CD1c-positive myeloid dendritic cell (primary cell): ENCODE data around the gene WBP1L.

Experiments used
- DNase-seq: peaks from one replicate; pipeline ENCODE4 v3.0.0-alpha.2; 2016; ENCODE audit errors: extremely low spot score

The WBP1L gene

DNA sequence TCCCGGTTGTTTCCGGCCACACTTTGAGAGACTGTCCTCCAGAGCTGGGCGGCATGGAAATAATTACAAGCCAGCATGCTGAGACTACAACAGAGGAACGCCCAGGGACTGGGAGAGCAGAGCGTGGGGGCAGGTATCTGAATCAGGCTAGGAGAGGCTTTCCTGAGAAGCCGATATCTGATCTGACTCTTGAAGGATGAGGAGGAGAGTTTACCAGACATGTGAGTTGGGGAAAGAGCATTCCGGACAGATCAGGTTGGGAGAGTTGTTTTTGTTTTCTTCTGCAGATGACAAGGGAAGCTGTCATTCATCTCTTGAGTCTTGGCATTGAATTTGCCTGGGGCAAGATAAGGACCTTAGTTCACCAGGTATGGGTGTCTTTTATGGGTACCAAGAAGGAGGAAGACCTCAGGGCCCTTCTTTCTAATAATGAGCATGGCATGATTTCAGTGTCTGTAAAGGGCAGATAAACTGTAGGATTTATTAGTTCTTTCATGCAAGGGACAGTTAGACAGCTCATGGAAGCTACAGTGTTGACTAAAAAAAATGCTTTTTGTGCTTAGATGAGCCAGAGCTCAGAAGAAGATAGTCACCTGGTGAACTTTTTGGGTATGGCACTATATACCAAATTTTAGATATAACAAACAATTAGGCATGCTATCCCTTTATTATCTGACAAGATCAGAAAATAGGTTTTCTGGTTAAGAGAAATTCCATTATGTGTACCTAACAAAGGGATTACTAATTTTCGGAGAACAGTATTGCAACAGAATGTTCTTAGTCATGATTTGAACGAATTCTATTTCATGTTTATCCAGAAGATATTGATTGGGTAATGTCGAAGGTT, 36.2 kb downstream of the WBP1L start:
- no peak for DNase-seq

DNA sequence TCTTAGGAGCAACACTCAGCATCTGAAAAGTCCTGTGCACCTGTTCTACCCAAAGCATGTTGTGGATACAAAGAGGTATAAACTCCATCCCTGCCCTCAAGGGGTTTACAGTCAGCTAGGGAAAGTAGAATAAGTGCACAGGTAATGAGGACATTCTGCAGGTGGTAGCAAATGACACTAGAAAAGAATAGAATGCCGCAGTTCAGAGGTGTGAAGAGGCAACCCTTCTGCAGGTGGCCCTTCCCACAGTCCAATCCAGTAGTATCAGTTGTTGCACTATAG, 36.7 kb downstream of the WBP1L start:
- no peak for DNase-seq

DNA sequence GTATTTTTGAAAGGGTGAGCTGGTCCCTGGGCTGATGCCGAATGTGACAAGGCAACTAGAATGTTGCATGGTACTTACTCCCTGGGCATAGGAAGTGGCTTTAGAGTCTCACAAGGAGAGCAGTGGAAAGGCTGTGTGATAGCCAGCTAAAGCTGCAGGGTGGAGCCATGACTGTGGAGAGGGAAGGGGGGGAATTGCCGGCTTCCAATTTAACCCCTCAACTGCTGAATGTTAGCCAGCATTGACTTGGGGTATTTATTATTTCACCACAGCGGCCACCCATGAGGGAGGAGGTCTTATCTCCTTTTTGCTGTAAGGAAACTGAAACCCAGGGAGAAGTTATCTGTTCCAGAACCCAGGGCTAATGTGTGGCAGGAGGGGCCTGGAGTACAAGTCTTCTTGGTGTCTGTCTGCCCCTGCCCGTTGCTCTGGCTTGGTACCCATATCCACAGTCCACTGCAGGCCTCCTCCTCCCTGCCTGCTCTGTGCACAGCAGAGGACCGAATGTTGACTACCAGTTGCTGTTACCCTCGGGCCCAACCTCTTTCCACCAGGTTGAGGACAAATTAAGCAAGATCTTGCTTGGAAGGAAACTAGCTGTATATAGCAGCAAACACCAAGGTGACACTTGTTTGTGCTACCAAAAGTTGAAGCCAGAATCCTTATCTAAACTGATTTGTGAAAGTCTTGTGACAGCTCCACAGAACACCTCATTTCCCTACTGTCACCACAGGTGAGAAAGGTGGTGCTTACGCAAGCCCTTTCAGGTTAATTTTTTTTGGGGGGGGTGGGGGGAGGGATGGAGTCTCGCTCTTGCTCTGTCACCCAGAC, 37.6 kb downstream of the WBP1L start:
- no peak for DNase-seq

DNA sequence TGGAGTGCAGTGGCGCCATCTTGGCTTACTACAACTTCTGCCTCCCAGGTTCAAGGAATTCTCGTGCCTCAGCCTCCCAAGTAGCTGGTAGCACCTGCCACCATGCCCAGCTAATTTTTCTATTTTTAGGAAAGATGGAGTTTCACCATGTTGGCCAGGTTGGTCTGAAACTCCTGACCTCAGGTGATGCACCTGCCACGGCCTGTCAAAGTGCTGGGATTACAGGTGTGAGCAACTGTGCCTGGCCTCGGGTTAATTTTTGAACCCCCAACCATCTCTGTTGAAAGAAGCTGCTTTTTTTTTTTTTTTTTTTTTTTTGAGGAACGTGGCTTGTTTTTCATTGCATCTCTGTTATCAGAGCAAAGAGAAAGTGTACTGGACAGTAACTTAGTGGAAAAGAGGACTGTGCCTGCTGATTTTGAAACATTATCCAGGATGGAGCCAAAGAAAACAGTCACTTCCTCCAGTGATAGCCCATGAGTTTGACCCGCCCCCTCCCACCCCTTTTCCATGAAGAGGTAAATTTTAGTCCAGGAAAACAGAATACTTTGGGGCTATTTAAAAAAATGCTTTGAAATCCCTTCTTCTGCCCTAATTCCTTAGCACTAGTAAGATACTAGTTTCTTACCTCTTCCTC, 38.3 kb downstream of the WBP1L start:
- DNase-seq: no peak

DNA sequence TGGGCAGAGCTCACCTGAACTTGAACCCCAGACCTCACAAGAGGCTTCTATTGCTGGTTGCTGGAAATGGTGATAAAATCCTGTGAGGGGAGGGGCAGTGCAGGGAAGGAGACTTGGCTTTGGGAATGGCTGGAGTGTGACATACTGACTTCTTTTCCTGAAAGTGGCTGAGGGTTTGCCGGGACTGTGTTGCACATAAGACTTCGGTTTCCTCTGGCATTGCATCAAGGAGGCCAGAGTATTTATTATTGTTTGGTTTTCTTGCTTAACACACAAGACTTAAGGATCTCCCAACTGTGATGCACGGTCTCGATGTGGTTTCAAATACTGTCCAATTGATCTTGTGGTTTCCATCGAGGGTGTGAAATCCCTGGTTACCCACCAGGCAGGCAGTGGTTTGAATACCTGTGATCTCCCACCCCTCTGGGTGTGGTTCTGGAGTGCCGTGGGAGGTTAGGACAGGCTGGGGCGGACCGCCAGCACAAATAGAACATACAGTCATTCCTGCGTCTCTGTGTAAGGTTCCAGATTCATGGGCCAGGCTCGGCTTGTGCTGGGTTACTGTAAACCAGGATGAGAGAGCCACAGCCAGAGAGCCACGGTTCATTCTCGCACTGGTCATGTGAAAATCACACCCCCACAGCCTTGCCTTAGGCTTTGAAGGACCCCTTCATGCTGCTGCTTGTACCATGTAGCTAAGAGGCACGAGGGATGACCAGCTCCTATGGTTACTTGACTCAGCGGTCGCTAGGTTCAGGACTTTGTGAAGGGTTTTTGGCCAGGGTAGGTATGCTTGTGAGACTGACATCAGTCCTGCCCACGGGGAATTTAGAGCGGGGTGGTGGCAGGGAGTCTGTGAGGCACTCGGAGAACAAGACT, 39.2 kb downstream of the WBP1L start:
- DNase-seq: no peak

DNA sequence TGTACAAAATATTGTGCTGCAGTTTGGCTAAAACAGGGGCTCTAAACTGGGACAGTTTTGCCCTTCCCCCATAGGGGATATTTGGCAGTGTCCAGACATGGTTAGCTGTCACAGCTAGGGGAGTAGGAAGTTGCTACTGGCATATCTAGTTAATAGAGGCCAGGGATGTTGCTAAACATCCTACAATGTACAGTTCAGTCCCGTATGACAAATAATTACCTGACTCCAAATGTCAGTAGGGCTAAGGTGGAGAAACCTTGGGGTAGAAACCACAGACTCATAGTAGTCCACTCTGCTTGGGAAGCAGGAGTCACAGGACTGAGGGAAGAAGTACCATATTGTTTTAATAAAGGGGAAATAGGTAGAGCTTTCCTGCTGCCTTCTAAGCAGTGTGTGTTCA, 39.8 kb downstream of the WBP1L start:
- no peak for DNase-seq

DNA sequence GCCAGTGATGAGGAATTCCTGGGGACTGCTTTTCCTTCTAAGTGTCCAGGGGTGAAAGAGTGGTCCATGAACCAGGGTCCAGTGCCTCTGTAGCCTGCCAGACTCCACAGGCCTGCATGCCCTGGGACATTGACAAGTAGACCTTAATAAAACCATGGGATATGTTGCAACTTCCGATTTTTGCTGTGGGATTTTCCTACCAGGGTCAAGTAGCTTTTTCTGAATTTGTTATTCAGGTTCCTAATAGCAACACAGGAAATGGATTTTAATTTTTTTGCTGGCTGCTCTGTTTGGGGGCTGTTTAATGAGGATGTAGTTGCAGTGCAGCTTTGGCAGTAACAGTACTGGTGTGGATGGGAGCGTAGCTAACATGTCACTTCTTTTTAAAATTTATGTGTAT, 42.1 kb downstream of the WBP1L start:
- DNase-seq: peak; percentile 81

DNA sequence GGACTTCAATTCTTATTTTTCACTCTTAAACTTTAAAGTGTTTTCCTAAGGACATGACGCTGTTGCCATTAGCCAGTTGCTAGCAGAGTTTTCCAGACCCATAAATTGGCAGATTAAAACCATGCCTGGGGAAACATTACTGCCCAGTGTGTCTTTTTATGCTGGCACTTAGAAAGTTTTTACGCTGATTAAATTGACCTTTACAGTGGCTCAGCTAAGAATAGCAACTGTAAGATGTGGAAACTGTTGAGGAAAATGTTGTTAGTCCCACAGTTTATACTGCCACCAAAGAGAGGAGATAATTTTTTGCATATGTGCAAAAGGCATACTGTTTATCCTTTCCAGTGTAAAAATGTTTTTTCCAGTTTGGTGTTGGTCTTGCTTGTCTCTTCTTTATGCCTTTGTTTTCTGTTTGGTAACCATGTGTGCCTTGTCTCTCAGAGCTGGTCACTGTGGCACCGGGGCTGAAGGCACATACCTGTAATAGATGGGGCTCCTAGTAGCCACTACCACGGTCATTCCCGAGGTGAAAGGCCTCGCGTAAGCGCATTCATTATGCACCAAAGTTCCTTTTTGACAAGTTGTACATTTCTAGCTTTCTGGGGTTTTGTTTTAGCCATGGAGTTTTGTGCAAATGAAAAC, 48.1 kb downstream of the WBP1L start:
- DNase-seq: no peak

DNA sequence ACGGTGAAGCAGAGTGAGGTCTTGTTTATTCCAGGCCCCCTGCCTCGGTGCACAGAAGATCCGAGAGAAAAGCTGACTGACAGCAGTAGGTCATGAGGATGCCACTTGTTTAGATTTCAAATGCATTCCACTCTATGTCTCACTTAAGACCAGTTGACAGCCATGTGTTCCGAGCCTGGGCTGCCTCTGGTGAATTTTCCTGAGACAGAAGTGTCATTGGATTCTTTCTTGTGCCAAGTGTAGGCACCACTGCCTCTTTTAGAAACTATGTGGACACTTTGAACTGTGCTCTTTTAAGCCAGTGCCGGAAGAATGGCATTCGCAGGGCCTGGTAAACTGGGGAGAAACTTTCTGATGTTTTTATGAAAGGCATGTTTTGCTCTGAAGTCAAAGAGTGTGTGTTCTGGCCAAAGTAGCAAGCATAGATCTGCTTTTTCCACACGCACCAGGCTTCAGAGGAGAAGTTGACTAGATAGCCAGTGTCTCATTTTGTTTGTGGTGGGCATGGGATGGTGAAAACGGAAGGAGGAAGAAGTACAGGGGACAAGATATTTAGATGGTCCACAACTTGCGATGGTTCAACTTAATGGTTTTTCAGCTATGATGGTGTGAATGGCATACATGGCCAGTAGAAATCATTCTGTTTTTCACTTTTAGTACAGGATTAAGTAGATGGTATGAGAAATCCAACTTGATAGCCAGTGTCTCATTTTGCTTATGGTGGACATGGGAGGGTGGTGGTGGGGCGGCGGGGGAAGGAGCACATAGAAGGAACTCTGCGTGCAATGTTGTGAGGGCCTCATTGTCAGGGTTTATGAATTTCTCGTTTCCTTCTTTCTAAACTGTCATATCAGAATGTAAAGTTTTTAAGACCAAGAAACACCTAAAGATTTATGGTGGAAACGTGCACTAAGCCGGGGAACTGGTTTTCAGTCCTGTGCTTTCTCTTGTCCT, 52.0 kb downstream of the WBP1L start:
- peak; percentile 57 for DNase-seq

DNA sequence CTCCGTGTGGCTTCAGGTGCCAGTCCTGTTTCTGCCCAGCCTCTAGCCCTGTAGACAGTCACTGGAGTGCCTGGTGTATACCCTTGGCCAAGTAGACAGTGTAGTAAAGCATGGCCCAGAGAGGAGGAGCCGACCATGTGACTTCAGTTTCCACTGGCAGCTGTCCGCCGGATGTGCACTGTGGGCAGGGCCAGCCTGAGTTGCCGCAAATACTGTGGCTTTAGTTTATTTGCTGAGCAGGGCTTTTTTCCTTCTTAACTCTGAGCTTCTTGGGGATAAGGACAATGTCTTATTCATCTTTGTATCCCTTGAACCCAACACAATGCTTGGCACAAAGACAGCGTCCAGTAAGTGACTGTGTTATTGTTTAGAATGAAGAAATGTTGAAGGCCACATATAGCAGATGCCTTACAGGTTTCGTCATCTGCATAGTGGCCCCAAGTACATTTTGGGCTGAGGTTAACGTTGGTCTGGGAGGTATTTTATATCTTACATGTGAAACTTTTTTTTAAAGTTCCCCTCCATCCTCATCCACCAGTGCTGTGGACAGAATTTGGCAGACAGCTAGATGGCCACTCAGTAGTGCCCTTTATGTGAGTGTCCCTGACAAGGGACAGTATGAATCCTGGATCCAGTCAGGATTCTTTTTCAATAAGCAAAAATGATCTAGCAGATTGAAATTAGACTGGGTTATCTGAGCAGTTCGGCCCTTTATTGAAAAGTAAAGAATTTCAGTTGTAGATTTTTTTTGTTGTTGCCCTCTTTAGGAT, 52.8 kb downstream of the WBP1L start:
- peak; percentile 71 for DNase-seq

DNA sequence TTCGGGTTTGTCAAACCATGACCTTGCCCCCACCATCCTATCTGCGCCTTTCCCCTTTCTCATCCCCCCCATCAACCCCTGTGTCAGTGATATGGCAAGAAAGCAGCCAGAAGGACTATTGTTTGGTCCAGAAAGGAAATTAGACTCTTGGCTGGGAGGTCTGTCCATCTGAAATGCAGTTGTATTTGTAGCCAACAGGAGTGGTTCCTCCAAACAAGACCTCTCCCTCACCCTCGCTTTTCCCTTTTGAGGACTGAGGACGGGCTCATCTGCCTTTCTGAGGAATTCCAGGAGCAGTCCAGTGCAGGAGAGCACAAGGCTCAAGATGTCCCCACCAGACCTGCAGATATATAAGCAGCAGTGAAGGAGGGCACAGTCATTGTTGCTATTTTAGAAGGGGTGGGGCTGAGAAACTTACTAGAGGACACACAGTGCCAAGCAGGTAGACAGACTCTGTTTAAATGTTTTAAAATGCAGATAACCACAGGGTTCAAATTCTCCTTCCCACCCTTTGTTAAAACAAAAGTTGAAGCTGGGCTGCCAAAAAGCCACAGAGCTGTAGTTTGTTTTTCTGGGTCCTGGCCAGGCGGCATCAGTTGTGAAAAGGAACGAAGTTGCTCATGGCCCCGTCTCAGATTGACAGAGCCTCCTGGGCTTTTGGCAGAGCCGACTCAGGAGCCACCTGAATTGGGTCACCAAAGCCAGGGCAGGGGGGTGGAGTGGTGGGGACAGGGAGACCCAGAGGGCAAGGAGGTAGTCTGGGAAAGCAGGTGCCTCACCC, 56.1 kb downstream of the WBP1L start:
- DNase-seq: no peak

DNA sequence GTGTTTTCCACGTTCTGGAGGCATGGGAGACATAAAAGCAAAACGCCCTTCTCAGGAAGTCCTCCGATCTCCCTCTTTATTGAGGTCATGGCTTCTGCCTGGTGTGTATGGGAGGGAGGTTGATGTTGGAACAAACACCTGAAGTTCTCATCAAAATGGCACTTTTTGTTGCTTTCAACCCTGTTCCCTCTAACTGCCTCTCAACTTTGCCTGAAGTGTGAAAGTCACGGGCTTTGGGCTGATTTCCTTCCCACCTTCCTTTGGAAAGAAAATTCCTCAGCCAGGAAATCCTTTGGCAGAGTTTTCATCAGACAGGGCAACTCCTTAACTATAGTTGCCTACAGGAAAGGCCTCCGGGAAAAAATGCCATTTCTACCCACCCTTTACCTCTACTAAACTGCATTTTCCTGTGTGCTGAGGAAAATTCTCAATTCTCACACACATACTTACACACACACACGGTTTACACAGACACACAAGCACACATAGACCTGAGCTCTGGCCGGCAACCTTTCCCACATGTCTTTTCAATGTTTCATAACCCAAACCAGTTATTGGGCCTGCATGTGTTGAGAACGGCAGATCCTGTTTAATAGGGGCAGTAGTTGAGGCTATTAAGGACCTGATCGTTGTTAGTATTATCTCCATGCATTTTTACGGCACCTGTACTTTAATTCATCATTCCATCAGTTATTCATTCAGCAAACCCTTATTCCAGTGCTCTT, 57.0 kb downstream of the WBP1L start:
- DNase-seq: no peak

DNA sequence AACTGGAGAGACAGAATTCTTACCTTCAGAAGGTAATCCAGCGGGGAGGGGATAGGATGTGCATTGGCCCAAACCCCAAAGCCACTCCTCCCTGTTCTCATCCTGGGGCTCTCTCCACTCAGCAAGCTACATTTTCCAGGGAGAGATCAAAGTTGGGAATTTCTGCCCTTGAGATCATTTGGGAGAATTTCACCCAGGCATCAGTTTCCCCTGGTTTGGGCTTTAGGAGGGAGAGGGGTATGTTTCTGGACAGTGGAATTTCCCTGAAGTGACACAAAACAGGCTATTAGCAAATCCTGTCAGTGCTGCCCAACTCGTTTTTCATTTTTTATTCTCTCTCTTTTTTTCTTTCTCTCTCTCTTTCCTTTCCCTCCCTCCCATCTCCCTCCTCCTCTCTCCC, 57.7 kb downstream of the WBP1L start:
- no peak for DNase-seq

DNA sequence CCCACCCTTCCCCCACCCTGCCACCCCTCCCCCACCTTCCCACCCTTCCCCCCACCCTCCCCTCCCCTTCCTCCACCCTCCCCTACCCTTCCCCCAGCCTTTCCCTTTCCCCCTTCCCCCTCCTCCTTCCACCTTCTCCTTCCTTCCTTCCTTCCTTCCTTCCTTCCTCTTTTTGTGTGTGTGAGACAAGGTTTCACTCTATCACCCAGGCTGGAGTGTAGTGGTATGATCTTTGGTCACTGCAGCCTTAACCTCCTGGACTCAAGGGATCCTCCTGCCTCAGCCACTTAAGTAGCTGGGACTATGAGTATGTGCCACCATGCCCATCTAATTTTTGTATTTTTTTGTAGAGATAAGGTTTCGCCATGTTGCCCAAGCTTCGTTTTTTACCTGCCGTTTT, 58.2 kb downstream of the WBP1L start:
- no peak for DNase-seq

DNA sequence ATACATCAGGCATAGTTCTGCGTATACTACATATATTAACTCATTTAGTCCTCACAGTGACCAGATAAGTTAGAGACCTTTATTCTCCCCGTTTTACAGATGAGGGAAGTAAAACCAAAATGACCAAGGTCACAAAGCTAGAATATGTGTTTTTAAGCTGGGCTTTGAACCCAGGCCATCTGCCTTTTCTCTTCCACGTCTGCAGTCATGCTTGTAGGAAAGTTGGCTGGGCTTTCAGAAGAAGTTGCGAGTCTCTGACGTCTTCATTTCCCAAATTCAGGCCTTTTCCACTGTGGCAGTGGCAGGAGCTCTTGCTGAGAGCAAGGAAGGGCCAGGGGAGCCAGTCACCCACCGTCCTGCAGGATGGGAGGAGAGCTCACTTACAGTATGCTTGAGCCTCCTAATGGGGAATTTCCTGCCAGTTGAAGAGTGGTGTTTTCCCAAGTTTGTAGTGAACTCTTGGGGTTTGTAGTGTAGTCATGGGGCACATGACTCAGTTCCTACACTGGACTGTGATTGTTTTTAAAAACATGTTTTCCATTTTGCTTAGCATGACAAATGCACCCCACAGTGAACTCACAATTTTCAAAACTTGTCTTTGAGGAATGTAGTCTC, 59.3 kb downstream of the WBP1L start:
- DNase-seq: peak; percentile 59

DNA sequence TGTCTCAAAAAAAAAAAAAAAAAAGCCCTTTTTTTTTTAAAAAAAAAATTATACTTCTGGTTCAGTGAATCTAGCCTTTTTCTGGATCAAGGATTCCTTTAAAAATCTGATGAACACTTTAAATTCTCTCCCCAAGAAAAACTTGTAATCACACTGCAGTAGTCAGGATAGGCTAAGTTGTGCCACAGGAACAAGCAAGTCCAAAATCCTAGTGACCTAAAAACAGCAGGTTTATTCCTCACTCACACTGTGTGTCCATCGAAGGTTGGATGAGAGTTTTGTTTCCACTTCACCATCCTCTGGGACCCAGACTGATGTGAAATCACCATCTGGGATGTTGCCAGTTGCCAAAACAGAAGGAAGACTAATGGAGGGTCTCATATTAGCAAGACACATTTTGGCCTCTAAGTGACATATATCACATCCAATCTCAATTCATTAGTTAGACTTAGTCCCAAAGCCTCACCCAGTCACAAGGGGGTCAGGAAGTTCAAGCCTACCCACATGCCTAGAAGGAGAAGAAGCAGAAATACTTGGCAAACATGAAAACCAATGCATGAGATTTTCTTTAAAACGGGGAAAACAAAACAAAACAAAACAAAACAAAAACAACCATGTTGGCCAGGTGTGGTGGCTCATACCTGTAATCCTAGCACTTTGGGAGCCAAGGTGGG, 60.8 kb downstream of the WBP1L start:
- peak; percentile 20 for DNase-seq

DNA sequence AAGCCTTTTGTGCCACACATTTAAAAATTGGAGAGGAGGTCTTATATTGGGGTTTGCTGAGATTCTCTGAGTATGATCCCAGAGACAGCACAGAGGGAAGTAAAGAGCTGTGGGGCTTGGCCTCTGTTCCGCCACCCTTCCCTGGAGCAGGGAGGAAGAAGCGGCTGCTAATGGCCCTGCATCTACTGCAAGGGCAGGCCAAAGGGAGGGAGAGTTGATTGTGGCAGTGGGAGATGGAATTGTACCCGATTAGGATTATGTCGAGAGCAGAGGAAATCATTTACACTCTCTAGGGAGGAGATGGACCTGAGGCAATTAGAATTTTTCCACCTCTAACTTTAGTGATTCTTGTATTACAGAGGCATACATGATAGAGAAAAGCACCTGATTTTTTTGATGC, 64.6 kb downstream of the WBP1L start:
- no peak for DNase-seq
